ENCODE data around the gene CES5A.
"Not testable (repeated sequence)": the region's sequence is repeated elsewhere in the genome, so short reads cannot be mapped to it uniquely, and the experiment has no call there.

GRCh38 chr16:55805104-55805503 is 70.1 kb downstream of the CES5A start:
- TF ChIP-seq, protein P1, sequence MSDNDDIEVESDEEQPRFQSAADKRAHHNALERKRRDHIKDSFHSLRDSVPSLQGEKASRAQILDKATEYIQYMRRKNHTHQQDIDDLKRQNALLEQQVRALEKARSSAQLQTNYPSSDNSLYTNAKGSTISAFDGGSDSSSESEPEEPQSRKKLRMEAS (IDR thresholded peaks at IDR 0.05; ENCODE audit: low read depth, low read length), result not testable (repeated sequence)
- TF ChIP-seq, protein P2, sequence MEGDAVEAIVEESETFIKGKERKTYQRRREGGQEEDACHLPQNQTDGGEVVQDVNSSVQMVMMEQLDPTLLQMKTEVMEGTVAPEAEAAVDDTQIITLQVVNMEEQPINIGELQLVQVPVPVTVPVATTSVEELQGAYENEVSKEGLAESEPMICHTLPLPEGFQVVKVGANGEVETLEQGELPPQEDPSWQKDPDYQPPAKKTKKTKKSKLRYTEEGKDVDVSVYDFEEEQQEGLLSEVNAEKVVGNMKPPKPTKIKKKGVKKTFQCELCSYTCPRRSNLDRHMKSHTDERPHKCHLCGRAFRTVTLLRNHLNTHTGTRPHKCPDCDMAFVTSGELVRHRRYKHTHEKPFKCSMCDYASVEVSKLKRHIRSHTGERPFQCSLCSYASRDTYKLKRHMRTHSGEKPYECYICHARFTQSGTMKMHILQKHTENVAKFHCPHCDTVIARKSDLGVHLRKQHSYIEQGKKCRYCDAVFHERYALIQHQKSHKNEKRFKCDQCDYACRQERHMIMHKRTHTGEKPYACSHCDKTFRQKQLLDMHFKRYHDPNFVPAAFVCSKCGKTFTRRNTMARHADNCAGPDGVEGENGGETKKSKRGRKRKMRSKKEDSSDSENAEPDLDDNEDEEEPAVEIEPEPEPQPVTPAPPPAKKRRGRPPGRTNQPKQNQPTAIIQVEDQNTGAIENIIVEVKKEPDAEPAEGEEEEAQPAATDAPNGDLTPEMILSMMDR (IDR thresholded peaks at IDR 0.05; ENCODE audit: low read depth, low read length), result not testable (repeated sequence)
- not testable (repeated sequence) for TF ChIP-seq MYC (IDR thresholded peaks at IDR 0.05; ENCODE audit: low read depth, low read length)
